Esophagus muscularis mucosa (tissue), 4 donors: ENCODE measurements around the gene SULT1A1.

Experiments
- EP300 ChIP-seq: sonication (generic); formaldehyde crosslinking; IDR thresholded peaks from one replicate; pipeline ENCODE4 v1.6.1; 2017; ENCODE audit warnings: antibody characterized with exemption
- POLR2A ChIP-seq: fragments of 450-650 bp; IDR thresholded peaks from one replicate; pipeline ENCODE4 v1.6.1; 2017; ENCODE audit warnings: antibody characterized with exemption, moderate library complexity, mild to moderate bottlenecking, low read depth
- POLR2AphosphoS5 ChIP-seq, 2 donors: sonication (generic); formaldehyde crosslinking; IDR thresholded peaks; one replicate each; pipeline ENCODE4 v1.6.1; 2017; ENCODE audit warnings: antibody characterized with exemption in 2 of 2
- TF ChIP-seq, protein P1 (sequence below), 3 experiments: fragments of 200-600 bp in 2 of 3; fragments of 450-650 bp in 1 of 3; sonication (generic) in 2 of 3; IDR thresholded peaks; one replicate each; pipeline ENCODE4 v1.5.1; 2017 to 2019; ENCODE audit warnings: antibody characterized with exemption in 3 of 3, mild to moderate bottlenecking in 2 of 3, moderate library complexity in 1 of 3

GRCh38 chr16:28603381-28604185 is 6.3 kb downstream of the SULT1A1 start:
- TF ChIP-seq, protein P1, sequence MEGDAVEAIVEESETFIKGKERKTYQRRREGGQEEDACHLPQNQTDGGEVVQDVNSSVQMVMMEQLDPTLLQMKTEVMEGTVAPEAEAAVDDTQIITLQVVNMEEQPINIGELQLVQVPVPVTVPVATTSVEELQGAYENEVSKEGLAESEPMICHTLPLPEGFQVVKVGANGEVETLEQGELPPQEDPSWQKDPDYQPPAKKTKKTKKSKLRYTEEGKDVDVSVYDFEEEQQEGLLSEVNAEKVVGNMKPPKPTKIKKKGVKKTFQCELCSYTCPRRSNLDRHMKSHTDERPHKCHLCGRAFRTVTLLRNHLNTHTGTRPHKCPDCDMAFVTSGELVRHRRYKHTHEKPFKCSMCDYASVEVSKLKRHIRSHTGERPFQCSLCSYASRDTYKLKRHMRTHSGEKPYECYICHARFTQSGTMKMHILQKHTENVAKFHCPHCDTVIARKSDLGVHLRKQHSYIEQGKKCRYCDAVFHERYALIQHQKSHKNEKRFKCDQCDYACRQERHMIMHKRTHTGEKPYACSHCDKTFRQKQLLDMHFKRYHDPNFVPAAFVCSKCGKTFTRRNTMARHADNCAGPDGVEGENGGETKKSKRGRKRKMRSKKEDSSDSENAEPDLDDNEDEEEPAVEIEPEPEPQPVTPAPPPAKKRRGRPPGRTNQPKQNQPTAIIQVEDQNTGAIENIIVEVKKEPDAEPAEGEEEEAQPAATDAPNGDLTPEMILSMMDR (IDR thresholded peaks at IDR 0.05), result no peak
- no peak for TF ChIP-seq POLR2A
- TF ChIP-seq POLR2AphosphoS5 (IDR thresholded peaks at IDR 0.05), result no peak
- TF ChIP-seq EP300, result no peak
